HG03196 (cell line): Measurements from ENCODE around the gene TNIP3.
"Not testable (repeated sequence)": the region's sequence is repeated elsewhere in the genome, so short reads cannot be mapped to it uniquely, and the experiment has no call there.

Experiments used
- ATAC-seq: cut with Tn5 transposase; IDR thresholded peaks from one replicate; pipeline ENCODE4 v1.9.1; 2021; ENCODE audit not compliant: unreplicated experiment

The TNIP3 gene

DNA sequence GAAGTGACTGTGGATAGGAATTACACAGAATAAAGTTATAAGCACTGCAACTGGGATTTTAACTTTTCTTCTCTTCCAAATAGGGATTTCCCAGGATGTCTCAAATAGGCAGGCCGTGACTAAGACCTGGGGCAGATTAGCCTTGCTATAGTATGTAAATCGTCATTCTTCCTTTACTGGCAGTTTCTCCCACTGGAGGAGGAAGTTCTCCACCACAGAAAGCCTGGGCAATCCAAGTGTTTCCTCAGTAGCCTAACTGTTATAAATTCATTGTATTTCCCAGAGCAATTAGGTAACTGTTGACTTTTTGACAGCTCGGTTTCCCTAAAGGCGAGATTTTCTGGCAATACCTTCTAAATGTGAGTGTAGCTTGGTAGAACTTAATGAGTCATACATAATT, at the start of gene TNIP3:
Gene TNIP3 (minus strand): TSS at position 31 of the 400 bp plus-strand sequence. CDS start 196 bp downstream, outside the sequence.
- no peak for ATAC-seq

- ATAC-seq = no peak
These were observed 48.7 kb upstream of the TNIP3 start for GRCh38 chr4:121212806-121213205.

- no peak for ATAC-seq
These were observed 45.0 kb upstream of the TNIP3 start for GRCh38 chr4:121209171-121209570.

GRCh38 chr4:121208244-121209007, 44.3 kb upstream of the TNIP3 start:
- no peak for ATAC-seq

GRCh38 chr4:121205777-121206176, 41.7 kb upstream of the TNIP3 start:
- ATAC-seq = not testable (repeated sequence)

GRCh38 chr4:121200795-121201472, 36.8 kb upstream of the TNIP3 start:
- ATAC-seq = peak; percentile 61

GRCh38 chr4:121199742-121200561, 35.8 kb upstream of the TNIP3 start:
- ATAC-seq = peak; percentile 87

- ATAC-seq = no peak
These were observed 34.1 kb upstream of the TNIP3 start for GRCh38 chr4:121198251-121198650.

- no peak for ATAC-seq
These were observed 31.5 kb upstream of the TNIP3 start for GRCh38 chr4:121195649-121196048.

DNA sequence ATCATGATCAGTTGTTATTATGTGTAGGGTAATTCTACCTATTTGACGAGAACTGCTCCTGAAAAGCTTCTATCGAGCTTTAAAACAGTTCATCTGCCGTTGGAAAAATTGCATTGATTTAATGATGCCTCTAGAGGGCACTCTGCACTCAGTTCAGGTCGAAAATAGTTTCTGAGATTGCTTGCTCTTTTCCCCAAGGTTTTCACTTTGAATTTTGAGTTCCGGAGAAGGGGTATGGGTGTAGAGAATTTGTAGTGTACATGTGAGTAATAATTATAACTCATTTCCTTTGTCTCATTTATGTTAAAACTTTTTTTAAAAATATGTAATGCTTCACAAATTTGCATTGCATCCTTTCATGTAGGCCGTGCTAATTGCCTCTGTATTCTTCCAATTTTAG, 28.4 kb upstream of the TNIP3 start:
- no peak for ATAC-seq

DNA sequence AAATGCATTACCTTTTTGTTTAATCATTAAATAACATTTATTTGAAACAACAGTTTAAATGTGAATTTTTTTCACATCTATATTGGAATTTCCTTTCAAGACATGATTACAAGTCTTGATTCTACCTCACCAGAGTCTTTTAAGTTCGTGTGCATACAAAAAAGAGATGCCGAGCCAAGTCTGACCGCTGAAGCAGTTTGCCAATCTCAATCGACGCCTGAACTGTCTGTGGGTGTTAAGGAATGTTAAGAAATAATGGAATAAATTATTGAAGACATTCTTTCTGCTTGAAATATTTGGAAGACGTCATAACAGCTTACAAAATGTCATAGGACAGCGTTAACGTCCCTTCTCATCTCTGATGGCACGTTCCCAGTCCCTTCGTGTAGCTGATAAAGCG, 27.9 kb upstream of the TNIP3 start:
- no peak for ATAC-seq

GRCh38 chr4:121191361-121191760, 27.2 kb upstream of the TNIP3 start:
- no peak for ATAC-seq

GRCh38 chr4:121190389-121190788, 26.3 kb upstream of the TNIP3 start:
- ATAC-seq = no peak

DNA sequence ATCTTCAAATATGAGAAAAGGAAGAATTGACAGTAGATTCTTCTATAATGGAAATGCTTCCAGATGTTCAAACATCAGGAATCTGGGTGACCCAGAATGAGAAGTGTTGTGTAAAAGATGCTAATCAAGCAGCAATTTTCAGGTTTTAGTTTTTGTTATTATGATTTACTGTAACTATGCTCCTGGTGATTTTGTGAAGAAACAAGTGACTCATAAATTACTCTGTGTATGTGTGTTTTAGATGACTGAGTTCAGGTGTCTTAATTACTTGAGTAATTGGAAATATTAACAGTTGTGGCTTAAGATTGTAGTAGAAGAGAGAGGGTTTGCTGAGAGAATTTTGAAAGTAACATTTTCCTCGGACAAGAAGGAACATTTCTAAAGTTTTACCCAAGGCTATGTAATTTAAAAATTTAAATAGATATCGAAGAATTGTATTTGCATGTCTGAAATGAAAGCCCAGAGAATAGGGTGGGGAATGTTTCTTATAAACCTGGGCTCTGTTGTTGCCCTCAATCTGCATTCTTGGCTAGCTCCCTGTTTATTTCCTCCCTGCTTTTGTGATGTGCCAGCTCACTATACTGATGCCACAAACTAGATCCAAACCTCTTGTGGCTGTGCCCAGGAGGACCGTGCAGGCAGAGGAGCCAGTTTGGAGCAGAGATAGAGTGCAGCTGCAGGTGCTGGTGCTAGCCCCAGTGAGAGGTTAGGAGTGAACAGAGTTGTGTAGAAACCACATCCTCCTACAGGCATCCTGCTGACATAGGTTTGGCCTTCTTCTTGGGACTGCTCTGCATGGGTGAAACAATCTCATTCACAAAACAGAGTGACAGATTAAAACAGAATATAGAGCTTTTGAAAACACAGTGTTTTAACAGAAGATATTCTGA, 25.4 kb upstream of the TNIP3 start:
- ATAC-seq = peak; percentile 98

GRCh38 chr4:121187206-121187605, 23.1 kb upstream of the TNIP3 start:
- ATAC-seq = no peak

- ATAC-seq = peak; percentile 53
These were observed 21.8 kb upstream of the TNIP3 start for GRCh38 chr4:121185960-121186359.

GRCh38 chr4:121183989-121184388, 19.9 kb upstream of the TNIP3 start:
- no peak for ATAC-seq

DNA sequence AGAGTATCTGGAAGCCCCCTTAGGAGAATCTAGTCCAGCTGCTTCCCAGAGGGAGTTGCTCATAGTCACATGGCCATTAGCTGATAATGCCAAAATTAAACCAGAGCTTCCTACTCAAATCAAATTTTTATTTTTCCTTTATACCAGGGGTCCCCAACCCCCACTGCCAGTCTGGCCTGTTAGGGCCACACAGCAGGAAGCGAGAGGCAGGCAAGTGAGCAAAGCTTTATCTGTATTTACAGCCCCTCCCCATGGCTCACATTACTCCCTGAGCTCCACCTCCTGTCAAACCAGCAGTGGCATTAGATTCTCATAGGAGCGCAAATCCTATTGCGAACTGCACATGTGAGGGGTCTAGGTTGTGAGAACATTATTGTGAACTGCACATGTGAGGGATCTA, 19.2 kb upstream of the TNIP3 start:
- no peak for ATAC-seq

- no peak for ATAC-seq
These were observed 18.2 kb upstream of the TNIP3 start for GRCh38 chr4:121182296-121182695.

DNA sequence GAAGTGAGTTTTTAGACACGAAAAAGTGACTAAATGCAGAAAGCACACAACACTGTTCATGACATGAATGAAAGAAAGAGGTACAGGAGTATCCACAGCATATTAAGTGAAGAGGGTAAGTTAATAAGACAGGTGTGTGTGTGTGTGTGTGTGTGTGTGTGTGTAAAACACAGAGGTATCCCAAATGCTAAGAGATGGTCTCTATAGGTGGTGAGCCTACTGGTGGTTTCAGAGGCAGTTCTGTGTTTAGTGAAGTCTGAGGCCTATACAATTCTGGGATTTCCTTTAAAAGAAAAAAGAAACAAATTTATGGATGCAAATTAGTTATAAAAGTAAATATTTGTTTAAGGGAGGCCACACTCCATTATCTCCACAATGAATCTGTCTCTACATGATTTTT, 17.4 kb upstream of the TNIP3 start:
- no peak for ATAC-seq

DNA sequence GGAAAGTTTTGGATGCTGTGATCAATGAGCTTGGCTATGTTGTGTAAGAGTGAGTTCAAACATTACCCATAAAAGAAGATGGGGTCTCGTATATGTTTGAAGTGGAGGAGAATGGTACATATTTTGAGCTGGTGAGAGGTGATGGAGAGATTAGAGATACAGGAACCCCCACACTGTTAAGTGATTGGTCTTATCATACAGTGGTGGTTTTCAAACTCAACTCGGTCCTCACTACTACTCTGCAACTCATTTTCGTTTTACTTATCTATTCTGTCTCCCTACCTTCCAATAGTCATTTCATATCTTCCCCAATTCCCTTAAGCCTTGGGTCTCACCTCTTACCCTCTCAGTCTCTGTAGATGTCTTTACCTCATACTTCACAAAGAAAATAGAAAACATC, 16.4 kb upstream of the TNIP3 start:
- no peak for ATAC-seq
